ENCODE results near the gene AKR1C1. TPM values are rescaled to one million over a fixed set of nuclear protein-coding genes. Genes with fewer than 3 reads are reported as not detected.
"Not testable (repeated sequence)": the region's sequence is repeated elsewhere in the genome, so short reads cannot be mapped to it uniquely, and the experiment has no call there.

AKR1C1 gene
- total RNA-seq, 2 donors from 2014 or later, result 7.4 to 18.7 TPM

DNA sequence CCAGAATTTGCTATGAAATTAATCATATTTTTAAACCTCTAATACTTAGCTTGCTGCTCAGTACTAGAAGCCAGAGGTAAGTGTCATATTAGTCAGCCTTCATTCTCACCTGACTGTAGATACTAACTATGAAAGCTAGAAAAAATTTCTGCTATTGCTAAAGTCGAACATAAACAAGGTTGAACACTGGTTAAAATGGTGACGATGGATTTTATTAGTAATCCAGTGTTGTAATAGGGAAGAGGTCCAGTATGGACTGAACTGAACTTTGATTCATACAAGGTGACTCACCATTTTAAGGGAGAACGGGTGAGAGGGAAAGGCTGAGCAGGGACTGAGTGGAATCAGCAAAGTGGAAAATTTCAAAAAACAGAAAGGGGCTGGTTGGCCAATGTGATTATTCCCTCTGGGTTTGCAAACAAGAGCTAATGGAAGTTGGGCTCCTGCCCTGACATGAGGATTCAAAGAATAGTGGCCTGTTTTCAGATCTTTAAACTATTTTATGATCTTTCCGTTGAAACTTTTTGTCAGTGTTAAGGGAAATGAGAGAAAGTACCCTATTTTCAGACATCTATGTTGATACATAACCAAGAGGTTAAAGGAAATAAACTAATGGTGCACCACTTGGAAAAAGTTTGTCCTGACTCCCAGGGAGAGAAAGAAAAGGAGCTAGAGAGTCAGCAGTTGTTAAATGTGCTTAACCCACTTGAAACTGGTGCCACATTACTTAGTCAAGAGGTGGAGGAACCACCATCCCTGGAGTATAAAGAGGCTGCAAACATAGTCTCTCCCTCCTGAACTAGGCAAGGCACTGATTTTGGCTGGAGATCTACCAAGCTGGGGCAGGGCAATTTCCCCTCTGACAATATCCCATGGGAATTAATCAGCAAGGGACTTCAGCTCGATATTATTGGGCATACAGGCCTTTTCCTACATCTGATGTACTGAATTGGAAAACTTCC lies 15.3 kb upstream of the AKR1C1 start:
- TF ChIP-seq CTCF (IDR thresholded peaks at IDR 0.05), result no peak
- peak; percentile 41 for TF ChIP-seq POLR2AphosphoS5 (IDR thresholded peaks at IDR 0.05)
- 24% methylated on average over 5 of the region's 5 CpGs for WGBS
- Histone ChIP-seq H3K4me1 (replicated peaks) (no peaks in the 10 kb centered on the region), H3K36me3 (no peaks in the 10 kb centered on the region), H3K9me3 (no peaks in the 10 kb centered on the region), H3K4me3 (no peak overlapping the region), H3K27ac (peak overlapping the region; percentile 16 to 55), H3K27me3 (replicated peaks; ENCODE audit: insufficient read depth) (no peaks in the 10 kb centered on the region)
- peak; percentile 5 for DNase-seq (ENCODE audit: low spot score)
- intact Hi-C loops (cut with DNase I), result no loop called here

- H3K4me3 ChIP-seq; H3K9me3 ChIP-seq; intact Hi-C loops (cut with DNase I); H3K27ac ChIP-seq; DNase-seq (ENCODE audit: low spot score); H3K27me3 ChIP-seq (replicated peaks; ENCODE audit: insufficient read depth); H3K4me1 ChIP-seq (replicated peaks); H3K36me3 ChIP-seq: not testable (repeated sequence)
- 41% methylated on average over 5 of the region's 5 CpGs for WGBS
Measured at GRCh38 chr10:4951512-4952162, 11.6 kb upstream of the AKR1C1 start.

DNA sequence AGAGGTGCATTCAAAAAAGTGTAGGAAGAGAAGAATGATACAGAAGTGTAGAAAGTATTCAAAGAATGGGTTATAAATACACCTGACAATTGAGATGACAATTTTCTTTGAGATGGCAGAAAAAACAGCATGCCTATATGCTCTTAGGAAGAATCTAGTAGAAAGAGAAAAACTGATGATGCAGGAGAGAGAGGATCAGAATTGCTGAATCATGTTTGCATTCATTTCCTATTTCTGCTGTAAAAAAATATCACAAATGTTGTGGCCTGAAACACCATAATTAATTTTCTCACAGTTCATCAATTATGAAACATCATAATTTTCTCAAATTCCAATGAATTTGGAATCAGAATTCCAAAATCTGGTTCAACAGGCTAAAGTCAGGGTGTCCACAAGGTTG lies 9.8 kb upstream of the AKR1C1 start:
- Histone ChIP-seq H3K4me1 (replicated peaks) (no peaks in the 10 kb centered on the region), H3K9me3 (no peaks in the 10 kb centered on the region), H3K27me3 (replicated peaks; ENCODE audit: insufficient read depth) (no peaks in the 10 kb centered on the region), H3K4me3 (no peak overlapping the region), H3K27ac (no peak overlapping the region), H3K36me3 (no peaks in the 10 kb centered on the region)
- intact Hi-C loops (cut with DNase I), result no loop called here
- DNase-seq (ENCODE audit: low spot score), result no peak
- TF ChIP-seq POLR2A (IDR thresholded peaks at IDR 0.05), result no peak
- no peak for TF ChIP-seq CTCF (IDR thresholded peaks at IDR 0.05)
- TF ChIP-seq POLR2AphosphoS5 (IDR thresholded peaks at IDR 0.05), result no peak

DNA sequence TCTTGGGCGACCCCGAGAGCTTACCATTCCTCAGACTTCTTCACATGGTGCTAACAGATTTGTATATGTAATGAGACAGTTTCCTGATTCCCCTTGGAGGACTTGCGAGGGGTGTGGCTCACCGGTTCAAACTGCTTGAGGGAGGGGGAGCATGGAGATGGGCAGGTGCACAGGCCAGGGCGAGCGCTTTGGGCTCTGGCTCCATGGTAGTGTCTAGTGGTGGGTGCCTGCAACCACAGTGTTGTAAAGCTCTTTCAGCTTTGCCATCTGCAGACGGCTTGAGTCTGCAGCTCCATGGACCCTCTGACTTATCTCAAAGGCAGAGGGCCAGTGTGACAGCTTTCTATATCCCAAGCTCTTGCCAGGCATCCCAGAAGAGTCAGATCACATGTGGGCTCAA lies 7.1 kb upstream of the AKR1C1 start:
- whole genome bisulfite sequencing, result 79% methylated on average over 6 of the region's 7 CpGs
- intact Hi-C loops (cut with DNase I), result not testable (repeated sequence)

DNA sequence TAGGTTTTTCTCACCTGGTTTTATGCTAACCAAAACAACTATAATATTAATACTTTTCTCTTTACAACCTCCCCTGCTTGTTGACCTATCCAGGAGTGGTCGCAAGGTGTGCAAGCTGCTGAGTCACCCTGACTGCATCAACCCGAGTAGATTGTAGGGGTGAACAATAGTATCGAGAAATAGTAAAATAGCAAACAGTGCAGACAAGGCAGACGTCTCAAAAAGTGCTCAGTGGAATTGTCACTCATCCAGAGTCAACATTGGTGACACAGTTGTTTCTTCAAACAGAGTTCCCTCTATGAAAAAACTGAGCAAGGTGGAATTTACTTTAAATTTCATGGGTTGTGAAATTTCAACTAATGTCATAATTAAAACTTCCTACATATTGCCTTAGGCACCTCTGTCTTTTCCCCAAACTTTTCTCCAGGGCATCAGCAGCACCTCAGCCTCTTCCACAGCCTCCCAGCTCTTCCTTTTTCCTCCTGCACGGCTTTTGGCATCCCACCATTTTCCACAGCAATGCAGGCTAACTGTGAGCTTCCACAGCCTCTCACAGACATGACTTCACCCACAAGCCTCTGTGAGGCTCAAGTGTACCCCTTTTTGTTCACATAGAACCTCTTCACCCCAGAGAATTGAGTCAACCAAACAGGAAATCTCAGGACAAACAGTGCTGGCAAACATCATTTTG lies 6.1 kb upstream of the AKR1C1 start:
- H3K36me3 ChIP-seq; DNase-seq (ENCODE audit: low spot score); H3K9me3 ChIP-seq; H3K27ac ChIP-seq; H3K4me3 ChIP-seq; H3K4me1 ChIP-seq (replicated peaks); intact Hi-C loops (cut with DNase I); H3K27me3 ChIP-seq (replicated peaks; ENCODE audit: insufficient read depth): not testable (repeated sequence)
- 46% methylated on average over 5 of the region's 5 CpGs for WGBS

More for the DNA sequence above, 7.1 kb upstream of the AKR1C1 start:
- not testable (repeated sequence) for H3K36me3 ChIP-seq; H3K27ac ChIP-seq; DNase-seq (ENCODE audit: low spot score); H3K27me3 ChIP-seq (replicated peaks; ENCODE audit: insufficient read depth); H3K4me1 ChIP-seq (replicated peaks); H3K4me3 ChIP-seq; H3K9me3 ChIP-seq

GRCh38 chr10:4961558-4961957 lies 1.7 kb upstream of the AKR1C1 start:
- H3K27me3 ChIP-seq (replicated peaks; ENCODE audit: insufficient read depth); H3K36me3 ChIP-seq; intact Hi-C loops (cut with DNase I); H3K27ac ChIP-seq; DNase-seq (ENCODE audit: low spot score); H3K4me1 ChIP-seq (replicated peaks); H3K4me3 ChIP-seq; H3K9me3 ChIP-seq: not testable (repeated sequence)
- WGBS, result 96% methylated on average over 11 of the region's 11 CpGs

GRCh38 chr10:4962308-4962707 lies 907 bp upstream of the AKR1C1 start:
- H3K27me3 ChIP-seq (replicated peaks; ENCODE audit: insufficient read depth); H3K4me3 ChIP-seq; H3K9me3 ChIP-seq; intact Hi-C loops (cut with DNase I); H3K36me3 ChIP-seq; H3K4me1 ChIP-seq (replicated peaks); DNase-seq (ENCODE audit: low spot score); H3K27ac ChIP-seq: not testable (repeated sequence)
- 51% methylated on average over 1 of the region's 1 CpG for WGBS

DNA sequence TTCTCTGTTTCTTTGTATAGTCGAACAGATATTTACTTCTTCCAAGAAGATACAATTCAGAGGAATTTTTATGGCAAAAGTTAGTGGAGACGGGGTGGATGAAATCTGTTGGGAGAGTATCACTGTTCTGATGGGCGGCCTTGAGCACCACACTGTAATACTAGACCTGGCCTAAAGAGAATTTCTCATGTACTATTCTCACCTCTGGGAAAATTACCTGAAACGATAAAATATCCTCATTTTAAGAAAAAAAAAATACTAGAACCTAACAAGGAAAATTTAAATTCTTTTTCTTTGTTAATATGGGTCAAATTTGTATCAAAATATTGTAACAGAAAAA lies 570 bp downstream of the AKR1C1 start:
- H3K9me3 ChIP-seq; H3K36me3 ChIP-seq; H3K27me3 ChIP-seq (replicated peaks; ENCODE audit: insufficient read depth); DNase-seq (ENCODE audit: low spot score); intact Hi-C loops (cut with DNase I); H3K4me3 ChIP-seq; H3K27ac ChIP-seq; H3K4me1 ChIP-seq (replicated peaks): not testable (repeated sequence)
- 51% methylated on average over 3 of the region's 4 CpGs for WGBS

DNA sequence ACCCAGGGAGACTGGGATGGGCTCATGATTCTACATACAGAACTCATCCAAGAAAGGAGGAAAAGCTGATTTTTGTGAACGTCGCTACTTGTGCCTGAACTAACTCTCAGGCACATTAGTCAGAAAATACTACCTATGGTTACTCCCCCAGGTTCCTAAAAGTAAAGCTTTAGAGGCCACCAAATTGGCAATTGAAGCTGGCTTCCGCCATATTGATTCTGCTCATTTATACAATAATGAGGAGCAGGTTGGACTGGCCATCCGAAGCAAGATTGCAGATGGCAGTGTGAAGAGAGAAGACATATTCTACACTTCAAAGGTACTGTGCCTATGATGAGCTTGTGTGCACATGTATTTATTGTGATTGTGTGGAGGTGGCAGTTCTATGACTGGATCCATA lies 2.5 kb downstream of the AKR1C1 start:
- H3K9me3 ChIP-seq; DNase-seq (ENCODE audit: low spot score); H3K36me3 ChIP-seq; H3K27me3 ChIP-seq (replicated peaks; ENCODE audit: insufficient read depth); H3K4me3 ChIP-seq; H3K27ac ChIP-seq; H3K4me1 ChIP-seq (replicated peaks); intact Hi-C loops (cut with DNase I): not testable (repeated sequence)
- WGBS, result 96% methylated on average over 4 of the region's 4 CpGs

DNA sequence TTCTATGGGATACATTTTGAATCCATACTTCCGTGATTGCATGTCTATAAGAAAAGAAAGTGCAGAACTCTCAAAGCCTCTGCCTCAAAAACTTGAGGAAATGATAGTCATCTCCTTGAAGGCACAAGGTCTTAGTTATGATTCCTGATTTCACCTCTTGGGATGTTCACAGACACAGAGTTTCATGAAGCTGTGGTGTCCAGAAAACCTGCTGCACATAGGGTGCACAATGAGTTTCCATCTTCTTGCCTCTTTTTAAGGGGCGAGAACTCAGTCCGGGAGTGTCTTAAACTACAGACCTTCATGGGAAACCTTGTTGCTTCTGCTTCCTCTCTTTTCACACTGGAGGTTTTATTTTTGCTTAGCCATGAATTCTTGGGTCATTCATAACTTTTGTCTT lies 4.0 kb downstream of the AKR1C1 start:
- 91% methylated on average over 3 of the region's 3 CpGs for WGBS

More for the DNA sequence above, 4.0 kb downstream of the AKR1C1 start:
- intact Hi-C loops (cut with DNase I); H3K27me3 ChIP-seq (replicated peaks; ENCODE audit: insufficient read depth); H3K4me1 ChIP-seq (replicated peaks); DNase-seq (ENCODE audit: low spot score); H3K27ac ChIP-seq; H3K36me3 ChIP-seq; H3K4me3 ChIP-seq; H3K9me3 ChIP-seq: not testable (repeated sequence)

Measured in prostate gland (tissue), 2 donors.